Right lobe of liver (tissue), 6 donors: Measurements from ENCODE around the gene ZNF230. TPM values are rescaled to one million over a fixed set of nuclear protein-coding genes. Genes with fewer than 3 reads are reported as not detected.

ENCODE experiments used
- ATAC-seq, 4 donors: fragments of 200-7000 bp; cut with Tn5 transposase; one replicate each; pipeline ENCODE4 v1.9.1; 2020; ENCODE audit warnings: mild to moderate bottlenecking in 4 of 4, moderate library complexity in 4 of 4
- DNase-seq, 3 donors: peaks; one replicate each; pipeline ENCODE4 v3.0.0-alpha.2; 2020
- H3K27ac ChIP-seq, 3 donors: fragments of 200-600 bp; one replicate each; pipeline ENCODE4 v1.8.0; 2022
- H3K27me3 ChIP-seq, 2 donors: fragments of 200-600 bp; one replicate each; pipeline ENCODE4 v1.8.0; 2022
- H3K36me3 ChIP-seq, 4 donors: fragments of 200-600 bp; sonication (generic) in 1 of 4; one replicate each; pipeline versions ENCODE4 v1.5.1 to v1.8.0; 2017 to 2022; ENCODE audit warnings: control low read depth in 1 of 4
- H3K4me1 ChIP-seq, 4 donors: fragments of 200-600 bp; sonication (generic) in 1 of 4; one replicate each; pipeline versions ENCODE4 v1.5.1 to v1.8.0; 2017 to 2022; ENCODE audit warnings: control low read depth in 1 of 4
- H3K4me3 ChIP-seq, 3 donors: fragments of 200-600 bp; one replicate each; pipeline ENCODE4 v1.8.0; 2022
- H3K9me3 ChIP-seq, 4 donors: fragments of 200-600 bp; sonication (generic) in 1 of 4; one replicate each; pipeline versions ENCODE4 v1.5.1 to v1.8.0; 2017 to 2022; ENCODE audit warnings: control low read depth in 1 of 4
- POLR2A ChIP-seq: fragments of 450-650 bp; IDR thresholded peaks from one replicate; pipeline ENCODE4 v1.6.1; 2017; ENCODE audit warnings: antibody characterized with exemption, mild to moderate bottlenecking
- WGBS: methylation state at CpG from one replicate; pipeline ENCODE4 v1.1.6; 2018; ENCODE audit warnings: low coverage, low lambda C conversion rate; ENCODE audit not compliant: insufficient coverage; ENCODE audit errors: missing lambda C conversion rate; 5-methylcytosine and 5-hydroxymethylcytosine counted together
- intact Hi-C, 2 donors: fragments of 100-400 bp; cut with DNase I; formaldehyde crosslinking; loops; one replicate each; pipeline versions ENCODE4 v1.11.2 to v1.14.1; 2022
- small RNA-seq, 2 experiments: library from RNA; depleted of rRNA; stranded (forward); fragments of <200 nt; gene quantifications; one replicate each; pipeline ENCODE3, GENCODE V24; 2016
- total RNA-seq, 6 experiments: library from RNA; depleted of rRNA in 2 of 6; stranded (reverse); fragments of >200 nt in 2 of 6; fragmentation: NEBNext Ultra II Directional in 3 of 6; extraction: Animal tissue kit (Norgen Biotek cat#: 25700) in 3 of 6; gene quantifications; one replicate each; pipeline versions ENCODE4 v1.1.0 to v1.2.4, GENCODE V29; 2016 to 2023
- TF ChIP-seq, protein P1 (sequence below), 4 donors: fragments of 200-600 bp in 3 of 4; fragments of 450-650 bp in 1 of 4; IDR thresholded peaks; one replicate each; pipeline versions ENCODE4 v1.5.1 to v1.8.0; 2016 to 2022; ENCODE audit warnings: antibody characterized with exemption in 4 of 4, mild to moderate bottlenecking in 2 of 4
- donor health status: DM: no; HTN: yes; CAD: no.
- donor health status: DM: no; HTN: no; CAD: no.
- donor health status: DM: no; HTN: no; CAD: no.
- donor health status: DM: no; HTN: yes; CAD: no.
- donor health status: DM: no; HTN: yes; CAD: no.

ZNF230 gene
- total RNA-seq, 6 experiments from 2014 or later: 1.0 to 5.8 (median 1.8) TPM

DNA sequence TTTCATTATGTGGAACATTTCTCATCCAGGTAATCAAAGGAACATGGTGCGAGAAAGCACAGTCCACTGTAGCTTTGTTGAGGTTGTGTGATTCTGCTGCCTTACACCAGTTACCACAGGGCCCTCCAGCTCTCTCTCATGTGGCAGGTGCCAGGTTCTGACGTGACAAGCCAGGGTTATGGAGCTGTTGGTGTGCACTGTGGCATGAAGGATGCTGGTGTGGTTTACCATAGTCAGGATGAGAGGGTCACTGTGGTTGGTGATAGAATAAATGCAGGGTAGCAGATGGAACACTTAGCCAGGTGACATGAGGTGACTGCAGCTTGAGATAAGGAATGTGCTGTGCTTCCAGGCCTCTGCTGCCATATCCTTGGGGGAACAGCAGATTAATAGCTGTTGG, 56.5 kb downstream of the ZNF230 start:
- 100% methylated on average over 2 of the region's 2 CpGs for WGBS
- no peak for TF ChIP-seq POLR2A
- TF ChIP-seq, protein P1, sequence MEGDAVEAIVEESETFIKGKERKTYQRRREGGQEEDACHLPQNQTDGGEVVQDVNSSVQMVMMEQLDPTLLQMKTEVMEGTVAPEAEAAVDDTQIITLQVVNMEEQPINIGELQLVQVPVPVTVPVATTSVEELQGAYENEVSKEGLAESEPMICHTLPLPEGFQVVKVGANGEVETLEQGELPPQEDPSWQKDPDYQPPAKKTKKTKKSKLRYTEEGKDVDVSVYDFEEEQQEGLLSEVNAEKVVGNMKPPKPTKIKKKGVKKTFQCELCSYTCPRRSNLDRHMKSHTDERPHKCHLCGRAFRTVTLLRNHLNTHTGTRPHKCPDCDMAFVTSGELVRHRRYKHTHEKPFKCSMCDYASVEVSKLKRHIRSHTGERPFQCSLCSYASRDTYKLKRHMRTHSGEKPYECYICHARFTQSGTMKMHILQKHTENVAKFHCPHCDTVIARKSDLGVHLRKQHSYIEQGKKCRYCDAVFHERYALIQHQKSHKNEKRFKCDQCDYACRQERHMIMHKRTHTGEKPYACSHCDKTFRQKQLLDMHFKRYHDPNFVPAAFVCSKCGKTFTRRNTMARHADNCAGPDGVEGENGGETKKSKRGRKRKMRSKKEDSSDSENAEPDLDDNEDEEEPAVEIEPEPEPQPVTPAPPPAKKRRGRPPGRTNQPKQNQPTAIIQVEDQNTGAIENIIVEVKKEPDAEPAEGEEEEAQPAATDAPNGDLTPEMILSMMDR (IDR thresholded peaks at IDR 0.05): no peak
- ATAC-seq (no peak), DNase-seq (no peak)
- Histone ChIP-seq H3K4me3 (no peak overlapping the region), H3K9me3 (peaks cover 0 to 4% (median 0%) of the 10 kb centered on the region in 4 donors), H3K27ac (no peak overlapping the region), H3K4me1 (no peaks in the 10 kb centered on the region), H3K36me3 (peaks cover 0 to 18% (median 1%) of the 10 kb centered on the region in 4 donors), H3K27me3 (no peaks in the 10 kb centered on the region)
- intact Hi-C loops: no loop called here

DNA sequence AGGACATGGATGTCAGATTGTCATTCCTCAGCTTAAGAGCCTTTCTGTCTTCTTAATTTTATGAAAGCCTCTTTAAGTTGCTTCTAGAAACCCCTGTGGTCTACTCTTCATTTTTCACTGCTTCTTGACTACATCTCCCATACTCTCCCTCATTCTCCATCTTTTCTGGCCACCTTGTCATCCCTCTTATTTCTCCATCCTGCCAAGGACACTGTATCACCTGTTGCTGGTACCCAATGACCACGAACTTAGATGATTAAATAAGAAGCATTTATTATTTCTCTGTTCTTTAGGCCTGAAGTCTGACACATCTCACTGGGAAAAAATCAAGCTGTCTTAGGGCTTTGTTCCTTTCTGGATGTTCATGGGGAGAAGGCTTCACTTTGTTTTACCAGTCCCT, 58.3 kb downstream of the ZNF230 start:
- H3K27ac ChIP-seq: no peak overlapping the region
- no peaks in the 10 kb centered on the region for H3K27me3 ChIP-seq
- H3K9me3 ChIP-seq: peaks cover 0 to 18% (median 4%) of the 10 kb centered on the region in 4 donors
- TF ChIP-seq, protein P1 (IDR thresholded peaks at IDR 0.05): no peak
- no peak for TF ChIP-seq POLR2A
- no peak for DNase-seq
- intact Hi-C loops: no loop called here
- H3K4me1 ChIP-seq: no peaks in the 10 kb centered on the region
- WGBS: 100% methylated on average over 1 of the region's 1 CpG
- no peak overlapping the region for H3K4me3 ChIP-seq
- no peak for ATAC-seq
- peaks cover 0 to 17% (median 1%) of the 10 kb centered on the region in 4 donors for H3K36me3 ChIP-seq

Small RNA genes lying within 50 kb of the gene (small RNA-seq; reads per million reads assigned to genes)
- gene AC006213.5: 0 reads per million in 2 experiments

Other genes with a start within 250 kb of the ZNF230 start
- 10 to 100 TPM in 2 of 6 experiments, 1 to 10 TPM in 4; 6.5 to 13.5 (median 9.8) TPM for gene SMG9, start 248.0 kb upstream of the ZNF230 start, total RNA-seq
- gene KCNN4, start 222.0 kb upstream of the ZNF230 start, total RNA-seq: 1 to 10 TPM in 1 of 6 experiments, under 1 TPM in 4, not detected in 1; 0.18 to 1.4 (median 0.27) TPM
- under 1 TPM in 2 of 6 experiments, not detected in 4; 0.80 to 0.87 TPM for gene LYPD5, start 200.5 kb upstream of the ZNF230 start, total RNA-seq
- 1 to 10 TPM; 1.7 to 4.0 (median 2.2) TPM for gene ZNF283, start 175.6 kb upstream of the ZNF230 start, total RNA-seq
- gene ZNF404, start 119.0 kb upstream of the ZNF230 start, total RNA-seq: 1 to 10 TPM in 1 of 6 experiments, under 1 TPM in 4, not detected in 1; 0.26 to 1.4 (median 0.66) TPM
- 1 to 10 TPM; 2.9 to 5.4 (median 4.7) TPM for gene ZNF45, start 67.7 kb upstream of the ZNF230 start, total RNA-seq
- 1 to 10 TPM in 5 of 6 experiments, under 1 TPM in 1; 0.50 to 2.9 (median 1.6) TPM for gene ZNF221, start 51.7 kb upstream of the ZNF230 start, total RNA-seq
- gene ZNF155, start 18.8 kb upstream of the ZNF230 start, total RNA-seq: 1 to 10 TPM; 1.9 to 5.8 (median 3.1) TPM
- gene ZNF222, start 22.4 kb downstream of the ZNF230 start, total RNA-seq: 1 to 10 TPM in 5 of 6 experiments, under 1 TPM in 1; 0.87 to 1.8 (median 1.2) TPM
- gene ZNF223, start 49.1 kb downstream of the ZNF230 start, total RNA-seq: 1 to 10 TPM in 5 of 6 experiments, under 1 TPM in 1; 0.80 to 2.4 (median 1.7) TPM
- under 1 TPM; 0.35 to 0.68 (median 0.56) TPM for gene ZNF284, start 69.2 kb downstream of the ZNF230 start, total RNA-seq
- 10 to 100 TPM in 2 of 6 experiments, 1 to 10 TPM in 4; 6.9 to 13.6 (median 8.0) TPM for gene ZNF224, start 91.4 kb downstream of the ZNF230 start, total RNA-seq
- gene ZNF225, start 110.4 kb downstream of the ZNF230 start, total RNA-seq: 1 to 10 TPM in 5 of 6 experiments, under 1 TPM in 1; 0.74 to 2.2 (median 1.8) TPM
- gene ZNF234, start 138.6 kb downstream of the ZNF230 start, total RNA-seq: 1 to 10 TPM; 2.4 to 5.6 (median 3.5) TPM
- 10 to 100 TPM in 1 of 6 experiments, 1 to 10 TPM in 5; 5.2 to 10.7 (median 8.1) TPM for gene ZNF226, start 162.1 kb downstream of the ZNF230 start, total RNA-seq
- 1 to 10 TPM; 4.5 to 8.5 (median 6.8) TPM for gene ZNF227, start 209.6 kb downstream of the ZNF230 start, total RNA-seq